WTC11 (cell line): ENCODE data around the gene PCDHA9. TPM values are rescaled to one million over a fixed set of nuclear protein-coding genes. Genes with fewer than 3 reads are reported as not detected.

ENCODE experiments used
- ATAC-seq: fragments of 200-7000 bp; cut with Tn5 transposase; 2 replicates; pipeline ENCODE4 v1.10.0; 2021; ENCODE audit warnings: mild to moderate bottlenecking, moderate library complexity
- CTCF ChIA-PET: fragments of 300-600 bp; sonication (Branson Sonifier 250); formaldehyde crosslinking; loops from one replicate; lab custom pipeline; 2021; ENCODE audit warnings: antibody characterized with exemption; lab: Charles Lee
- POLR2A ChIA-PET: fragments of 350-600 bp; sonication (Branson Sonifier 250); formaldehyde crosslinking; loops from one replicate; lab custom pipeline; 2021; ENCODE audit warnings: antibody characterized with exemption; lab: Charles Lee
- DNase-seq: peaks from one replicate; pipeline ENCODE4 v3.0.0; 2021; ENCODE audit warnings: low spot score
- H3K27ac Mint-ChIP-seq: 2 replicates; pipeline ENCODE4 v1.8.0; 2021; ENCODE audit warnings: mixed read lengths
- H3K27me3 Mint-ChIP-seq: 2 replicates; pipeline ENCODE4 v1.8.0; 2021; ENCODE audit warnings: low read depth, mild to moderate bottlenecking, moderate library complexity, mixed read lengths
- H3K36me3 Mint-ChIP-seq: 2 replicates; pipeline ENCODE4 v1.8.0; 2021; ENCODE audit warnings: mixed read lengths
- H3K4me1 Mint-ChIP-seq: 2 replicates; pipeline ENCODE4 v1.8.0; 2022; ENCODE audit warnings: mixed read lengths
- H3K4me3 Mint-ChIP-seq: 2 replicates; pipeline ENCODE4 v1.8.0; 2021; ENCODE audit warnings: mild to moderate bottlenecking, moderate library complexity, mixed read lengths
- H3K9me3 Mint-ChIP-seq: 2 replicates; pipeline ENCODE4 v1.8.0; 2021; ENCODE audit warnings: mixed read lengths
- AFF4 ChIP-seq: sonication (generic); formaldehyde crosslinking; IDR thresholded peaks from 2 replicates; pipeline ENCODE4 v1.8.1; 2023; ENCODE audit warnings: mild to moderate bottlenecking, missing genetic modification reagents, borderline replicate concordance
- AR ChIP-seq: fragments of 250-450 bp; sonication (Bioruptor Pico); IDR thresholded peaks from 2 replicates; pipeline ENCODE4 v1.9.0; 2021; ENCODE audit warnings: mild to moderate bottlenecking
- E2F5 ChIP-seq: sonication (generic); formaldehyde crosslinking; IDR thresholded peaks from 2 replicates; pipeline ENCODE4 v1.8.1; 2022; ENCODE audit warnings: mild to moderate bottlenecking, moderate library complexity, missing genetic modification reagents
- FOXP4 ChIP-seq: sonication (generic); formaldehyde crosslinking; IDR thresholded peaks from 2 replicates; pipeline ENCODE4 v1.8.0; 2022; ENCODE audit warnings: mild to moderate bottlenecking, missing genetic modification reagents
- GTF2I ChIP-seq: fragments of 250-450 bp; sonication (Bioruptor Pico); conservative IDR thresholded peaks from 2 replicates; pipeline ENCODE4 v1.4.0; 2021; ENCODE audit warnings: mild to moderate bottlenecking
- HMGXB4 ChIP-seq: sonication (generic); formaldehyde crosslinking; IDR thresholded peaks from 2 replicates; pipeline ENCODE4 v1.8.1; 2023; ENCODE audit warnings: mild to moderate bottlenecking, moderate library complexity, missing genetic modification reagents
- JUN ChIP-seq: sonication (generic); formaldehyde crosslinking; IDR thresholded peaks from 2 replicates; pipeline ENCODE4 v1.8.0; 2023; ENCODE audit warnings: mild to moderate bottlenecking, missing genetic modification reagents
- MXD4 ChIP-seq: fragments of 250-450 bp; sonication (Bioruptor Pico); IDR thresholded peaks from 2 replicates; pipeline ENCODE4 v1.8.0; 2021; ENCODE audit warnings: mild to moderate bottlenecking, moderate library complexity, borderline replicate concordance
- MYBL2 ChIP-seq: sonication (generic); formaldehyde crosslinking; IDR thresholded peaks from 2 replicates; pipeline ENCODE4 v1.8.1; 2023; ENCODE audit warnings: mild to moderate bottlenecking, moderate library complexity, missing genetic modification reagents
- SP1 ChIP-seq: sonication (generic); formaldehyde crosslinking; conservative IDR thresholded peaks from 2 replicates; pipeline ENCODE4 v1.8.1; 2022; ENCODE audit warnings: missing genetic modification reagents
- STAT6 ChIP-seq: sonication (generic); formaldehyde crosslinking; conservative IDR thresholded peaks from 2 replicates; pipeline ENCODE4 v1.8.1; 2023; ENCODE audit warnings: mild to moderate bottlenecking, low read depth, missing genetic modification reagents, moderate library complexity
- TCF7 ChIP-seq: sonication (generic); formaldehyde crosslinking; IDR thresholded peaks from 2 replicates; pipeline ENCODE4 v1.8.0; 2022; ENCODE audit warnings: mild to moderate bottlenecking, low read depth, missing genetic modification reagents, moderate library complexity
- ZBTB43 ChIP-seq: sonication (generic); formaldehyde crosslinking; IDR thresholded peaks from 2 replicates; pipeline ENCODE4 v1.8.1; 2023; ENCODE audit warnings: mild to moderate bottlenecking, missing genetic modification reagents
- ZNF263 ChIP-seq: sonication (generic); formaldehyde crosslinking; IDR thresholded peaks from 2 replicates; pipeline ENCODE4 v1.8.1; 2022; ENCODE audit warnings: low read depth, mild to moderate bottlenecking, moderate library complexity, missing genetic modification reagents
- ZNF423 ChIP-seq: fragments of 250-450 bp; sonication (Bioruptor Pico); IDR thresholded peaks from 2 replicates; pipeline ENCODE4 v2.1.2; 2022; ENCODE audit warnings: mild to moderate bottlenecking, moderate library complexity
- ZNF512 ChIP-seq: sonication (generic); formaldehyde crosslinking; IDR thresholded peaks from 2 replicates; pipeline ENCODE4 v1.8.1; 2022; ENCODE audit warnings: missing genetic modification reagents, borderline replicate concordance
- total RNA-seq: library from RNA; stranded (reverse); gene quantifications from 3 replicates; pipeline ENCODE4 v1.2.3, GENCODE V29; 2021

Gene PCDHA9
- total RNA-seq, 1 experiment from 2014 or later, result 1.5 TPM

GRCh38 chr5:140842798-140843733, 5.1 kb upstream of the PCDHA9 start:
- Mint-ChIP-seq H3K4me3 (no peak overlapping the region), H3K9me3 (peaks cover 4% of the 10 kb centered on the region)
- TF ChIP-seq FOXP4 (no peak), MYBL2 (CRISPR knock-in tag) (no peak), E2F5 (no peak), AR (CRISPR knock-in tag) (no peak), ZNF423 (CRISPR knock-in tag) (no peak), MXD4 (no peak), ZNF263 (CRISPR knock-in tag) (no peak), GTF2I (no peak), HMGXB4 (CRISPR knock-in tag) (no peak), STAT6 (CRISPR knock-in tag) (no peak), TCF7 (CRISPR knock-in tag) (no peak), JUN (CRISPR knock-in tag) (no peak), SP1 (CRISPR knock-in tag) (no peak), AFF4 (CRISPR knock-in tag) (no peak), ZNF512 (CRISPR knock-in tag) (no peak), ZBTB43 (no peak)
- TF ChIP-seq, all 79 proteins: peak for 0
- ChIA-PET POLR2A (interaction anchor here (0.5 kb wide), 1 partner anchor 1297 kb away, joined by 3 read pairs; no protein-coding TSS in a partner anchor), CTCF (interaction anchor here (0.6 to 4.7 kb wide), 6 partner anchors 13 to 158 kb away, joined by 3 to 61 read pairs (median 10); partner anchors contain the start of genes PCDHA10, PCDHA4 and PCDHAC1)
- H3K4me1 Mint-ChIP-seq, result peaks cover 16% of the 10 kb centered on the region
- ATAC-seq (no peak), DNase-seq (no peak)
- H3K27ac Mint-ChIP-seq, result no peak overlapping the region
- no peaks in the 10 kb centered on the region; the same call in 1 of the 2 replicates for H3K27me3 Mint-ChIP-seq
- H3K36me3 Mint-ChIP-seq, result peaks cover 6% of the 10 kb centered on the region
